ENCODE data around the gene STUM.

DNA sequence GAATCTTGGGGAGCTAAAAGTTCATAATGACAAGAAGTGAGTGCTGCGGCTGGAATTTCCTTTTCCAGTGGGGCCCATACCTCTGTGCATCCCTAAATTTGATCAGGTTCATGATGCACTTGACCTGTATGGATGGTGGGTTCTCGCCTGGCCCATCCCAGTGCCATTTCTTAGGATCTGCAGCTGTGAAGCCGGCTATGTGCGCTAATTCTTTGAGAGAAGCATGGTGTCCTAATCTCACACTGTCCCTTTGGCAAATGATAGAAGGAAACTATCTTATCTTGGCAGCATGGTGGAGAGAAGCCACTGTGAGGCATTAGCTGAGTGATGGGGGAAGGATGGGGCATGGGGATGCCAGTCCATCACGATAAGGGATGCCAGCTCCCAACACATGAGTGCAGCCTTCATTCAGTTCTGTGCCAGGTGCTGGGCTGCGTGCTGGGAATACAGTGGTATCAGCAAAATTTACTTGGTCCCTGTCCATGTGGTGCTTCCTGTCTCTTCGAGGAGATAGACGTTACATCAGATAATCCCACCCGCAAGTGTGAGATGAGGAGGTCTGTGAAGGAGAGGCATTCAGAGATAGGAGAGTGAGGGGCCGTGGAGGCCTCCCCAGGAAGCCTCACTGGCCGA lies 30.5 kb downstream of the STUM start:
- TF ChIP-seq YY1 (IDR thresholded peaks at IDR 0.05; ENCODE audit: insufficient read depth, insufficient read length) (no peak), ZNF274 (IDR thresholded peaks at IDR 0.05; ENCODE audit: low read depth, low read length) (no peak), SUZ12 (IDR thresholded peaks at IDR 0.05; ENCODE audit: extremely low read depth, insufficient read depth, insufficient read length) (no peak)

Measured in NT2/D1 (cell line).